Medulla oblongata (tissue), 1 donor: ENCODE data around the gene AZI2.
A peak's percentile ranks its signal among the peaks of the same experiment; 100 is the strongest.

Source experiments
- DNase-seq: peaks from one replicate; pipeline ENCODE4 v3.0.0-alpha.2; 2015; ENCODE audit errors: extremely low spot score

Gene AZI2

GRCh38 chr3:28348629-28349468 lies at the start of gene AZI2, which contains the start of gene ZCWPW2:
Gene AZI2, minus strand, starts transcription at chr3:28348824. Its CDS starts 8,207 bp downstream, at chr3:28340617.
Gene ZCWPW2, plus strand, starts transcription at chr3:28348721. Its CDS starts 64,348 bp downstream, at chr3:28413069.
- peak; percentile 96 for DNase-seq

- no peak for DNase-seq
Observed at GRCh38 chr3:28388978-28389377, 40.4 kb upstream of the AZI2 start.

- DNase-seq, result no peak
Observed at GRCh38 chr3:28386049-28386448, 37.4 kb upstream of the AZI2 start.

- DNase-seq, result no peak
Observed at GRCh38 chr3:28376424-28376823, 27.8 kb upstream of the AZI2 start.

GRCh38 chr3:28349469-28350000 lies 911 bp upstream of the AZI2 start:
- no peak for DNase-seq

GRCh38 chr3:28348265-28348628 lies 377 bp downstream of the AZI2 start:
- DNase-seq, result no peak

- peak; percentile 30 for DNase-seq
Observed at GRCh38 chr3:28347374-28348264, 1.0 kb downstream of the AZI2 start.

GRCh38 chr3:28345690-28346089 lies 2.9 kb downstream of the AZI2 start:
- no peak for DNase-seq

GRCh38 chr3:28343144-28343543 lies 5.5 kb downstream of the AZI2 start:
- DNase-seq, result no peak

- no peak for DNase-seq
Observed at GRCh38 chr3:28337230-28337629, 11.4 kb downstream of the AZI2 start.

GRCh38 chr3:28335246-28335645 lies 13.4 kb downstream of the AZI2 start:
- DNase-seq, result no peak

GRCh38 chr3:28334552-28334951 lies 14.1 kb downstream of the AZI2 start:
- DNase-seq, result no peak

GRCh38 chr3:28328188-28329151 lies 20.2 kb downstream of the AZI2 start:
- peak; percentile 50 for DNase-seq

GRCh38 chr3:28326458-28326926 lies 22.1 kb downstream of the AZI2 start:
- DNase-seq, result no peak

- DNase-seq, result no peak
Observed at GRCh38 chr3:28322464-28322863, 26.2 kb downstream of the AZI2 start.

- no peak for DNase-seq
Observed at GRCh38 chr3:28320981-28321380, 27.6 kb downstream of the AZI2 start.

GRCh38 chr3:28317438-28318022 lies 31.1 kb downstream of the AZI2 start:
- DNase-seq, result peak; percentile 49

- no peak for DNase-seq
Observed at GRCh38 chr3:28316226-28316625, 32.4 kb downstream of the AZI2 start.

- DNase-seq, result no peak
Observed at GRCh38 chr3:28315711-28316110, 32.9 kb downstream of the AZI2 start.

GRCh38 chr3:28308196-28308595 lies 40.4 kb downstream of the AZI2 start:
- DNase-seq, result no peak

GRCh38 chr3:28301688-28302087 lies 46.9 kb downstream of the AZI2 start:
- DNase-seq, result no peak
